Hepatocyte (in vitro differentiated cells): Measurements from ENCODE around the gene HMGXB3.

Source experiments
- CTCF ChIP-seq: fragments of 200-600 bp; sonication (generic); IDR thresholded peaks from 2 replicates; pipeline ENCODE4 v1.5.1; 2016; ENCODE audit warnings: antibody characterized with exemption, mild to moderate bottlenecking; ENCODE audit not compliant: poor library complexity
- EZH2 ChIP-seq: fragments of 200-600 bp; sonication (generic); IDR thresholded peaks from 2 replicates; pipeline ENCODE4 v1.6.1; 2016; ENCODE audit warnings: antibody characterized with exemption, mild to moderate bottlenecking, borderline replicate concordance

GRCh38 chr5:149999359-149999758 lies 1.2 kb upstream of the HMGXB3 start:
- no peak for TF ChIP-seq CTCF
- TF ChIP-seq EZH2 = no peak
